GM18505 (cell line): ENCODE data around the gene CACNG4.
A peak's percentile ranks its signal among the peaks of the same experiment; 100 is the strongest.

ENCODE experiments used
- ATAC-seq: cut with Tn5 transposase; IDR thresholded peaks from one replicate; pipeline ENCODE4 v1.9.1; 2021; ENCODE audit not compliant: unreplicated experiment
- POLR2A ChIP-seq: IDR thresholded peaks from 4 replicates; pipeline ENCODE4 v1.6.1; 2011; ENCODE audit warnings: borderline replicate concordance; ENCODE audit not compliant: insufficient read depth, insufficient read length; ENCODE audit errors: extremely low read depth

The CACNG4 gene

DNA sequence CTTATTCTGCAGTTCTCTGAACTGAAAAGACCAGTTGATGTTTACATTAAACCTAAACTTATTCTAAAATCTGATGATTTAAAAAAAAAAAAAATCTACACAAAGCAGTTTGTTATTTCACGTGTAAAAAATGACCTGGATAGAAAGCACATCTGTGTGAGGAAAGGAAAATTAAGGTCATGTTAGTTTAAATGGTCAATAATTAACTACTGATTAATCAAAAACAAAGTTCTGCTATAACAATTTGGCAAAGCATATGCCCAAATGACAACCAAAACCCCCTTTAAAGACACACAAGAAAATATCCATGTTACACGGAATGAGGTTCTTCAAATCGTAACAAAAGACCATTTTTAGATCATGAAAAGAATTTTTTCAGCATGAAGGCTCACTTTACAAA is 110.3 kb downstream of the CACNG4 start:
- no peak for ATAC-seq
- TF ChIP-seq POLR2A, result no peak

DNA sequence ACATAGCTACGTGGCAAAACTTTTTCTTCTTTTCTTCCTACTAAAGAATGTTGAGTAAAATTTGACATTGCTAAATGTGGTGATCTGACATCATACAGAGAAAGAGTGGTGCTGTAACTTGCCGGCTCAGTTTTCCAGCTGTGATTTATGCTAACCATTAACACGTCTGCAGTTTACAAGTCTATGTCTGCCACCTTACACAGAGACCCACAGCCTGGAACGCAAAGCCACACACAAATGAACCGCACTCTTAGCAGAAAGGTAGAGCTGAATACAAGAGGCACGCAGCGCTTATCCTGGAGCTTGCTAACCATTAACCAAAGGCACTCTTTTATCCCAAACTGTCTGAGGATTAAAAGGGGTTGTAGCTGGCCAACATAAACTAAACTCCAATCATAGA is 111.8 kb downstream of the CACNG4 start:
- TF ChIP-seq POLR2A, result no peak
- no peak for ATAC-seq

DNA sequence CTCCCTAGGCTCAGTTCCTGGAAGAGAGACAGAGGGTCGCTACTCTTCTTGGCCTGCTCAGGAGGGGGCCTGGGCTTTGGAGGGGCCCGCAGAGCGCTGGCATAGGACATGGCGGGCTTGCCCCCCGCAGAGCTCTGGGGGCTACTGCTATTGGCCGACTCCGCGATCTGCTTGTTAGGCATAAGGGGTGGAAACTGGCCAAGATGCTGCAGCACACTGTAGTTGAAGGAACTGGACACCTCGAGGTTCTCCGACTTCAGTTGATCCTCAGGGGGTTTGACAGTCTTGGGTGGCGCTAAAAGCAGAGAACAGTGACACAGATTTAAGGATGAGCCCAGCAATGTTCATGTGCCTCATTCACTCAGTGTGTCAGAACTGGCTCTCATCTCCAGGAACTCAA is 113.8 kb downstream of the CACNG4 start:
- no peak for ATAC-seq
- TF ChIP-seq POLR2A, result no peak

DNA sequence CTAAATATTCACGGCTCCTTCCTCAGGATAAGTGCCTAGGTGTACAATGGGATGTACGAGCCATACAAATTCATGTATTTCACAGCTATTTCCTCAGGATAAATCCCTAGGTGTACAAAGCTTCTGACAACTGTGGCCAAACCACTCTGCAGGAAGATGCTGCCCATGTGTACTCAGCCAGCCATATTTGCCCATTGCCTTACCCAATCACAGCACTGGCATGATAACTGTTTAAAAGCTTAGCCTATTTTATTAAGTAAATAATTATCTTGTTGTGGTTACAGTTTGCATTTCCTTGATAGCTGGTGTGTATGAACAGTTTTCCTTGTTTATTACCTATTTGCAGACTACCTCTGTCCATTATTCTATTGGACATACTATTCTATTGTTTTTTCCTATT is 115.0 kb downstream of the CACNG4 start:
- no peak for ATAC-seq
- no peak for TF ChIP-seq POLR2A

DNA sequence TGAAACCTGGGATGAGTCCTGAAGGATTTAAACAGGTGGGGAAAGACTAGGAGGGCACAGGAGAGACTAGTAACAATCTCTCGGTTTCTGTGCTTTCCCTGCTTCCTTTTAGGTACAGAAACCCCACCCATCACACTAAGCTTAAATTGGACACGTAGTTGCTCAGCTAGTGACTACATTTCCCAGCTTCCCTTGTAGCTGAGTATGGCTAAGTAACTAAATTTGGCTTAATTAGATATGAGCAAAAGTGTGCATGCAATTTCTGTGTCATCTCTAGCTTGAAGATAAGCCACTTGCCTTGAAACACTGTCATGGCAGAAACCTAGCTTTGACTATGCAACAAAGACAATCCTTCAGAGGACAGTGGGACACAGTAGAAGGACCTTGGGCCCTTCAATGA is 116.3 kb downstream of the CACNG4 start:
- TF ChIP-seq POLR2A, result no peak
- no peak for ATAC-seq

DNA sequence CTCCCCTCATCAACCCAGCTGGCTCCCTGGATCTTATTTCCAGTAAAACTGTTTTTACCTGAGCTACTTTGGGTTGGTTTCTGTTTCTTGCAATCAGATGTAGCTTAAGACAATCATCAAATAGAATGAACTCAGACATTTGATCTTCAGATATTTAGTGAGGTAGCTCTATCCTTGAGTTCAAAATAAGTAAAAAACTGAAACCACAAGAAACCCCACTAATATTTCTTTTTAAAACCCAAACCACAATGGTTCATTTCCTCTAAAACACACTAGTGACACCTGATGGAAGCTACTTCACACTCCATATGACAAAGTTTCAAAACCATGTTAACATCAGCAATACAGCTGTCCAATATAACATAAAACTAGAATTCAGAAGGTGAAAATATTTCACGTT is 117.6 kb downstream of the CACNG4 start:
- peak; percentile 61 for ATAC-seq
- no peak for TF ChIP-seq POLR2A
